ENCODE data around the gene SERPIND1. TPM values are rescaled to one million over a fixed set of nuclear protein-coding genes. Genes with fewer than 3 reads are reported as not detected.
A peak's percentile ranks its signal among the peaks of the same experiment; 100 is the strongest.

The SERPIND1 gene
- total RNA-seq, 1 donor: not detected

DNA sequence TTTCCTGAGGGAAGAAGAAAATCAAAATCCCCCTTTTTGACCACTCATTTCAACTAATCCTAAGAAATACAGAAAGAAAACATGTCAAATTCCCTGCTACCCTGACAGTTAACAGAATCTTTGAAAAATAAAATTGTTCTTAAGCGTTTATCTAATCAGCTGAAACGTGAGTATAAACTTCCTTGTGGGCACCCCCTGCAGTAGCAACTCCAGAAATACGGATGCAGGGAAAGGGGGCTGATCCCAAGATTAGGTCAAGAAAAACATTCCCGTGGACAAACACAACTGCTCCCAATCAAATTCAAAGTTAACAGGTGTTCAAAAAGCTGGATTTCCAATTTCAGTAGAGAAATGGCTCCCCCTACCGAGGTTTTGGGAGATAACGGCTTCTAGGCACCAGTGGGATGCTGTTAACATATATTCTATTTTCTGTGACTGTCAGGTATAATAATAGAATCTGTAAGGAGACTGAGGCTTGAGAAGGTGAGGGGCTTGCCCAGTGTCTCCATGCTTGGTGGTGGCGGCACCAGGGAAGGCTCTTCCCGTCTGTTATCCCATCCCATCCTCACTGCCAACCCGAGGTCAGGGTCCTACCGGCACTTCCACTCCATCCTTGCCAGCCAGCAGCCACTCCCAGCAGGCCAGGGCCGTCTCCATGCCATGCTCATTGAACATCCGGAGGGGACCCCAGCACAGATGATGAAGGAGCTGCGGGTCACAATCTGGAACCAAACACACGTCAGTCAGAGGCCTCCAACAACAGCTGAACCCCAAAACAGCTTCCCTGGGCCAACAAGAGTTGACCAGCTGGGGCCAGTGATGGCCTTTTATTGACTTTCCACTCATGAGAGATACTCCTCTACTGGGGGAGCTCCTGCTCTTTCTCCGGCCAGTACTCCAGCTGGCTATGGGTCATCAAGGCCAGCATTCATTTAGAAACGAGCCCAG is 32.0 kb upstream of the SERPIND1 start:
- peaks cover 44% of the 10 kb centered on the region for H3K36me3 ChIP-seq (ENCODE audit: insufficient read depth, low read length)
- H3K79me2 ChIP-seq (ENCODE audit: insufficient read depth, low read length): no peaks in the 10 kb centered on the region
- H3K4me2 ChIP-seq (ENCODE audit: insufficient read depth, low read length): no peak overlapping the region
- H3K4me3 ChIP-seq (ENCODE audit: insufficient read depth, low read length): no peak overlapping the region
- H3K27me3 ChIP-seq (ENCODE audit: insufficient read depth, low read length): no peaks in the 10 kb centered on the region
- DNase-seq (ENCODE audit: insufficient read length, low spot score, missing footprints): peak; percentile 72
- H3K9me3 ChIP-seq (ENCODE audit: low read depth, low read length): peaks cover 4% of the 10 kb centered on the region
- H3K27ac ChIP-seq (ENCODE audit: low read depth, low read length): no peak overlapping the region
- no peaks in the 10 kb centered on the region for H3K4me1 ChIP-seq (ENCODE audit: insufficient read depth, low read length)
- no peak overlapping the region for H2AFZ ChIP-seq (ENCODE audit: low read length)
- no peaks in the 10 kb centered on the region for H4K20me1 ChIP-seq (ENCODE audit: insufficient read depth, low read length)
- TF ChIP-seq, protein P1, sequence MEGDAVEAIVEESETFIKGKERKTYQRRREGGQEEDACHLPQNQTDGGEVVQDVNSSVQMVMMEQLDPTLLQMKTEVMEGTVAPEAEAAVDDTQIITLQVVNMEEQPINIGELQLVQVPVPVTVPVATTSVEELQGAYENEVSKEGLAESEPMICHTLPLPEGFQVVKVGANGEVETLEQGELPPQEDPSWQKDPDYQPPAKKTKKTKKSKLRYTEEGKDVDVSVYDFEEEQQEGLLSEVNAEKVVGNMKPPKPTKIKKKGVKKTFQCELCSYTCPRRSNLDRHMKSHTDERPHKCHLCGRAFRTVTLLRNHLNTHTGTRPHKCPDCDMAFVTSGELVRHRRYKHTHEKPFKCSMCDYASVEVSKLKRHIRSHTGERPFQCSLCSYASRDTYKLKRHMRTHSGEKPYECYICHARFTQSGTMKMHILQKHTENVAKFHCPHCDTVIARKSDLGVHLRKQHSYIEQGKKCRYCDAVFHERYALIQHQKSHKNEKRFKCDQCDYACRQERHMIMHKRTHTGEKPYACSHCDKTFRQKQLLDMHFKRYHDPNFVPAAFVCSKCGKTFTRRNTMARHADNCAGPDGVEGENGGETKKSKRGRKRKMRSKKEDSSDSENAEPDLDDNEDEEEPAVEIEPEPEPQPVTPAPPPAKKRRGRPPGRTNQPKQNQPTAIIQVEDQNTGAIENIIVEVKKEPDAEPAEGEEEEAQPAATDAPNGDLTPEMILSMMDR (IDR thresholded peaks at IDR 0.05; ENCODE audit: extremely low read depth, low read depth, low read length): peak; percentile 55

DNA sequence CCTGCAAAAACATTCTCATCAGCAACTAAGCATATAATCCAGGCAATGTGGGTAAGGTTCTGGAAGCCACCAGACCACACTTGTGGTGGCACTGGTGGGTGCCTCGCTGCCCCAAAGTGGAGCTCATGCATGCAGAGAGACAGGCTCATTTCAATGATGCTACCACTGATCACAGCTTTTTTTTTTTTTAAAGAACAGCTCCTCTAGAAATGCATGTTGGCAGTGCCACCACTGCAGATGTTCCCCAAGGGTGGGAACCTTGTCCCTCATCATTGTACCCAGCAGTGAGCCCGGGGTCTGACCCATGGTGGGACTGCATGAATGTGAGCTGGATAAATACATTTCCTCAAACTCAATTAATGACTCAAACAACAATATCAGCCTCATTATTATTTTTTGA is 31.1 kb upstream of the SERPIND1 start:
- Histone ChIP-seq H3K4me3 (ENCODE audit: insufficient read depth, low read length) (no peak overlapping the region), H4K20me1 (ENCODE audit: insufficient read depth, low read length) (no peaks in the 10 kb centered on the region), H3K4me1 (ENCODE audit: insufficient read depth, low read length) (no peaks in the 10 kb centered on the region), H3K27ac (ENCODE audit: low read depth, low read length) (no peak overlapping the region), H3K36me3 (ENCODE audit: insufficient read depth, low read length) (peaks cover 52% of the 10 kb centered on the region), H3K79me2 (ENCODE audit: insufficient read depth, low read length) (no peaks in the 10 kb centered on the region), H3K9me3 (ENCODE audit: low read depth, low read length) (peaks cover 4% of the 10 kb centered on the region), H3K4me2 (ENCODE audit: insufficient read depth, low read length) (no peak overlapping the region), H3K27me3 (ENCODE audit: insufficient read depth, low read length) (no peaks in the 10 kb centered on the region), H2AFZ (ENCODE audit: low read length) (no peak overlapping the region)
- DNase-seq (ENCODE audit: insufficient read length, low spot score, missing footprints): peak; percentile 31
- TF ChIP-seq, protein P1 (IDR thresholded peaks at IDR 0.05; ENCODE audit: extremely low read depth, low read depth, low read length): no peak

DNA sequence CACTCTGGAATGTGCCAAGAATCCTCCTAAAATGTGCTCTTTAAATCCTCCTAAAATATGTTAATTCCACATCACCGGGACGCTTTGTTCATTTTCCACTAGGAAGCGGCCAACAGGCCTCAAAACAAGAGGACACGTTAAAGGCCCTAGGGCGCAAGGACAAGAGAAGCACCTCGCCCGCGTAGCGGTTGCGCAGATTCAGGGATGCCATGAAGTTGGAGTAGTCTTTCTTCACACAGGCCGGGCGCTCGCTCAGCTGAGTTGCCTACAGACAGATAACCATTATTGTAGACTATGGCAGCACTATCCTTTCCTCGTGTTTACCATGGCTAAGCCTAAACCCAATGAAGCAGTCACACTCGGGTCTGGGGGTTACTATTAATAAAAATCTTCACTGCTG is 29.5 kb upstream of the SERPIND1 start:
- H2AFZ ChIP-seq (ENCODE audit: low read length): no peak overlapping the region

GRCh38 chr22:20745119-20745518 is 28.8 kb upstream of the SERPIND1 start:
- H3K79me2 ChIP-seq (ENCODE audit: insufficient read depth, low read length): no peaks in the 10 kb centered on the region
- no peak overlapping the region for H3K4me3 ChIP-seq (ENCODE audit: insufficient read depth, low read length)
- peaks cover 4% of the 10 kb centered on the region for H3K9me3 ChIP-seq (ENCODE audit: low read depth, low read length)
- H3K27ac ChIP-seq (ENCODE audit: low read depth, low read length): no peak overlapping the region
- no peaks in the 10 kb centered on the region for H4K20me1 ChIP-seq (ENCODE audit: insufficient read depth, low read length)
- TF ChIP-seq, protein P1 (IDR thresholded peaks at IDR 0.05; ENCODE audit: extremely low read depth, low read depth, low read length): no peak
- no peaks in the 10 kb centered on the region for H3K27me3 ChIP-seq (ENCODE audit: insufficient read depth, low read length)
- peaks cover 49% of the 10 kb centered on the region for H3K36me3 ChIP-seq (ENCODE audit: insufficient read depth, low read length)
- no peak overlapping the region for H3K4me2 ChIP-seq (ENCODE audit: insufficient read depth, low read length)
- peaks cover 6% of the 10 kb centered on the region for H3K4me1 ChIP-seq (ENCODE audit: insufficient read depth, low read length)
- peak; percentile 80 for DNase-seq (ENCODE audit: insufficient read length, low spot score, missing footprints)
- no peak overlapping the region for H2AFZ ChIP-seq (ENCODE audit: low read length)

More for the DNA sequence above, 29.5 kb upstream of the SERPIND1 start:
- H3K4me2 ChIP-seq (ENCODE audit: insufficient read depth, low read length): no peak overlapping the region
- H3K9me3 ChIP-seq (ENCODE audit: low read depth, low read length): peaks cover 4% of the 10 kb centered on the region
- no peak overlapping the region for H3K4me3 ChIP-seq (ENCODE audit: insufficient read depth, low read length)
- H4K20me1 ChIP-seq (ENCODE audit: insufficient read depth, low read length): no peaks in the 10 kb centered on the region
- TF ChIP-seq, protein P1 (IDR thresholded peaks at IDR 0.05; ENCODE audit: extremely low read depth, low read depth, low read length): no peak
- peaks cover 45% of the 10 kb centered on the region for H3K36me3 ChIP-seq (ENCODE audit: insufficient read depth, low read length)
- H3K4me1 ChIP-seq (ENCODE audit: insufficient read depth, low read length): peaks cover 5% of the 10 kb centered on the region
- H3K79me2 ChIP-seq (ENCODE audit: insufficient read depth, low read length): no peaks in the 10 kb centered on the region
- no peaks in the 10 kb centered on the region for H3K27me3 ChIP-seq (ENCODE audit: insufficient read depth, low read length)
- DNase-seq (ENCODE audit: insufficient read length, low spot score, missing footprints): no peak
- H3K27ac ChIP-seq (ENCODE audit: low read depth, low read length): no peak overlapping the region
